MM.1S (cell line): ENCODE measurements around the gene PHF8.

Experiments
- EZH2 ChIP-seq: fragments of 300-600 bp; sonication (generic); optimal IDR thresholded peaks from 2 replicates; pipeline ENCODE3; 2017; ENCODE audit warnings: low read depth, mild to moderate bottlenecking, antibody characterized with exemption, low read length, mixed read lengths
- TF ChIP-seq, protein P1 (sequence below): fragments of 300-600 bp; sonication (generic); IDR thresholded peaks from 2 replicates; pipeline ENCODE4 v1.5.1; 2016; ENCODE audit warnings: antibody characterized with exemption, low read length, mixed read lengths

DNA sequence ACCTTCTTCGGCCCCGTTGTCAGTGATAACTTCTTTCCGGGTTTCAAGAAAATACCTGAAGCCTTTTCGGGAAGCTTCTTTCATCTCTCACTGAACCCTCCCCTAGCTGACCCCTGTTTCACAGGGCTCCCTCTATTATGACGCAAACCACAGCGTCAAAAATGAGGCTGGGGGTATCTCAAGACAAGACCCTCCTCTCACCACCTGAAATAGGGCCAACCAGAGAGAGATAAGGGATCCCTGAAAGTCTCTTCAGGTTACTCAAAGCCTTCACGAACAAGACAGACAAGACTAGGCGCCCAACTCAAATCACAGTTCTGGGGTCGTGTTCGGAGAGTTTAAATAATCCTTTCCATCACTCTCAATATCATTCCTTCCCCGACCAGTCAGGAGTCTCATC is 1.2 kb downstream of the PHF8 start:
- TF ChIP-seq, protein P1, sequence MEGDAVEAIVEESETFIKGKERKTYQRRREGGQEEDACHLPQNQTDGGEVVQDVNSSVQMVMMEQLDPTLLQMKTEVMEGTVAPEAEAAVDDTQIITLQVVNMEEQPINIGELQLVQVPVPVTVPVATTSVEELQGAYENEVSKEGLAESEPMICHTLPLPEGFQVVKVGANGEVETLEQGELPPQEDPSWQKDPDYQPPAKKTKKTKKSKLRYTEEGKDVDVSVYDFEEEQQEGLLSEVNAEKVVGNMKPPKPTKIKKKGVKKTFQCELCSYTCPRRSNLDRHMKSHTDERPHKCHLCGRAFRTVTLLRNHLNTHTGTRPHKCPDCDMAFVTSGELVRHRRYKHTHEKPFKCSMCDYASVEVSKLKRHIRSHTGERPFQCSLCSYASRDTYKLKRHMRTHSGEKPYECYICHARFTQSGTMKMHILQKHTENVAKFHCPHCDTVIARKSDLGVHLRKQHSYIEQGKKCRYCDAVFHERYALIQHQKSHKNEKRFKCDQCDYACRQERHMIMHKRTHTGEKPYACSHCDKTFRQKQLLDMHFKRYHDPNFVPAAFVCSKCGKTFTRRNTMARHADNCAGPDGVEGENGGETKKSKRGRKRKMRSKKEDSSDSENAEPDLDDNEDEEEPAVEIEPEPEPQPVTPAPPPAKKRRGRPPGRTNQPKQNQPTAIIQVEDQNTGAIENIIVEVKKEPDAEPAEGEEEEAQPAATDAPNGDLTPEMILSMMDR: no peak
- TF ChIP-seq EZH2: no peak
